Heart left ventricle (tissue), 16 donors: Measurements from ENCODE around the gene NEK8. TPM values are rescaled to one million over a fixed set of nuclear protein-coding genes. Genes with fewer than 3 reads are reported as not detected.

Source experiments
- ATAC-seq, 4 donors: fragments of 200-7000 bp; cut with Tn5 transposase; one replicate each; pipeline ENCODE4 v1.9.1; 2020 to 2022; ENCODE audit warnings: moderate library complexity in 4 of 4, mild to moderate bottlenecking in 3 of 4, moderate number of reproducible peaks in 1 of 4
- DNase-seq, 5 donors: peaks; one replicate each; pipeline ENCODE4 v3.0.0-alpha.2; 2020
- H3K27ac ChIP-seq, 12 donors: fragments of 200-600 bp; sonication (generic) in 4 of 12; one replicate each; pipeline versions ENCODE4 v1.5.0 to v1.8.0; 2016 to 2022; ENCODE audit warnings: mild to moderate bottlenecking in 2 of 12
- H3K27me3 ChIP-seq, 9 donors: fragments of 200-600 bp; sonication (generic) in 2 of 9; one replicate each; pipeline versions ENCODE4 v1.5.1 to v1.8.0; 2016 to 2022; ENCODE audit warnings: mild to moderate bottlenecking in 3 of 9
- H3K36me3 ChIP-seq, 9 donors: fragments of 200-600 bp; sonication (generic) in 2 of 9; one replicate each; pipeline versions ENCODE4 v1.5.0 to v1.8.0; 2018 to 2022; ENCODE audit warnings: mild to moderate bottlenecking in 2 of 9
- H3K4me1 ChIP-seq, 12 donors: fragments of 200-600 bp; sonication (generic) in 4 of 12; one replicate each; pipeline versions ENCODE4 v1.5.0 to v1.8.0; 2016 to 2022; ENCODE audit warnings: mild to moderate bottlenecking in 3 of 12
- H3K4me3 ChIP-seq, 12 donors: fragments of 200-600 bp; sonication (generic) in 4 of 12; one replicate each; pipeline versions ENCODE4 v1.5.0 to v1.8.0; 2017 to 2022; ENCODE audit warnings: mild to moderate bottlenecking in 9 of 12, moderate library complexity in 4 of 12
- H3K9me3 ChIP-seq, 12 donors: fragments of 200-600 bp; sonication (generic) in 4 of 12; one replicate each; pipeline versions ENCODE4 v1.5.0 to v1.8.0; 2016 to 2022; ENCODE audit warnings: mild to moderate bottlenecking in 1 of 12
- CTCF ChIP-seq, 12 donors: fragments of 200-600 bp; sonication (generic) in 4 of 12; IDR thresholded peaks; one replicate each; pipeline versions ENCODE4 v1.5.0 to v1.8.0; 2018 to 2022; ENCODE audit warnings: antibody characterized with exemption in 12 of 12, mild to moderate bottlenecking in 5 of 12
- POLR2A ChIP-seq, 2 donors: fragments of 450-650 bp; IDR thresholded peaks; one replicate each; pipeline ENCODE4 v1.6.1; 2017; ENCODE audit warnings: antibody characterized with exemption in 2 of 2, mild to moderate bottlenecking in 2 of 2, moderate library complexity in 2 of 2
- WGBS, 4 donors: extraction: QIAGEN DNeasy Blood & Tissue Kit in 2 of 4; methylation state at CpG; one replicate each; pipeline versions ENCODE4 v1.1.5 to v1.1.7; 2013 to 2018; 5-methylcytosine and 5-hydroxymethylcytosine counted together
- intact Hi-C, 10 donors: fragments of 100-400 bp; cut with DNase I; formaldehyde crosslinking; loops; one replicate each; pipeline versions ENCODE4 v1.11.1 to v1.14.2; 2022
- polyA plus RNA-seq, 2 donors: library from polyadenylated mRNA; stranded (reverse); fragments of 200-250 nt; gene quantifications; one replicate each; pipeline ENCODE4 v1.2.3, GENCODE V29; 2013
- total RNA-seq, 9 donors: library from RNA; depleted of rRNA in 2 of 9; stranded (reverse); fragments of >200 nt in 2 of 9; fragmentation: NEBNext Ultra II Directional in 3 of 9; extraction: Animal tissue kit (Norgen Biotek cat#: 25700) in 3 of 9; gene quantifications; one replicate each; pipeline versions ENCODE4 v1.1.0 to v1.2.4, GENCODE V29; 2016 to 2023
- donor health status: ischemic (EF 13 %, LVEDD 7.1; RV severe dilation, severe dysfunction).
- donor health status: healthy with polysubstance abuse.
- donor health status: DM: no; HTN: yes; CAD: no.
- donor health status: DM: no; HTN: no; CAD: no.
- donor health status: ischemic (EF 25% LVEDD 6.9; RV normal size, moderate dysfunction).
- donor health status: ischemic (EF 25% LVEDD 5.7; RV mildly dilated, moderate dysfunction).
- donor health status: healthy.
- donor health status: DM: yes; HTN: yes; CAD: no.
- donor health status: ischemic (EF 35%, LVEDD 5.7; RV mildly dilated, moderate dysfunction).
- donor health status: nonischemic (EF 11% LVEDD 7.7; RV severe dilation, severe dysfunction).
- donor health status: DM: yes; HTN: yes; CAD: no.
- donor health status: PGD.
- donor health status: ischemic (EF 29% LVEDD 5.4; RV normal size, mild dysfunction).
- donor health status: nonischemic (EF 23%, LVEDD 6.1; RV moderate dilation, normal function).

The NEK8 gene
- total and polyA plus RNA-seq, 11 donors: 0.28 to 2.8 (median 1.1) TPM

GRCh38 chr17:28716740-28717577, 11.6 kb upstream of the NEK8 start:
- peak overlapping the region; percentile 66 to 96 (median 90) for H3K27ac ChIP-seq
- peaks cover 0 to 33% (median 24%) of the 10 kb centered on the region in 9 donors for H3K36me3 ChIP-seq
- H3K9me3 ChIP-seq: no peaks in the 10 kb centered on the region
- peaks cover 0 to 59% (median 41%) of the 10 kb centered on the region in 12 donors for H3K4me1 ChIP-seq
- TF ChIP-seq CTCF (IDR thresholded peaks at IDR 0.05): no peak
- TF ChIP-seq POLR2A (IDR thresholded peaks at IDR 0.05): no peak
- 9 to 22% (median 13%) methylated on average over 27 to 63 of the region's 63 CpGs for WGBS, 4 donors
- peak overlapping the region; percentile 41 to 92 (median 72) for H3K4me3 ChIP-seq
- intact Hi-C loops: loop anchor here in 2 of 10 donors (5.0 to 10.0 kb wide), 2 partner anchors 52 to 70 kb away; partner anchors contain the start of genes BLTP2 (in 1 of the 2), SDF2 (in 1 of the 2) and SUPT6H (in 1 of the 2)
- H3K27me3 ChIP-seq: peaks cover 0 to 18% (median 0%) of the 10 kb centered on the region in 9 donors
- ATAC-seq (no peak), DNase-seq (peak in 4 of 5 donors; percentile 36 to 74 (median 49))

GRCh38 chr17:28717578-28718332, 10.8 kb upstream of the NEK8 start, which contains the start of gene RAB34:
TSS of gene RAB34 (minus strand) at chr17:28717868. CDS start at chr17:28717266, 602 bp downstream.
- ATAC-seq (peak in 3 of 4 donors; percentile 18 to 28 (median 23)), DNase-seq (peak; percentile 76 to 84 (median 80))
- Histone ChIP-seq H3K4me3 (peak within 1 kb of the TSS; percentile 41 to 92 (median 74)), H3K36me3 (peaks cover 0 to 41% (median 32%) of the 10 kb centered on the region in 9 donors), H3K27me3 (peaks cover 0 to 18% (median 0%) of the 10 kb centered on the region in 9 donors), H3K9me3 (no peaks in the 10 kb centered on the region), H3K27ac (peak within 1 kb of the TSS; percentile 66 to 96 (median 90)), H3K4me1 (peaks cover 0 to 61% (median 41%) of the 10 kb centered on the region in 12 donors)
- 8 to 36% (median 13%) methylated on average over 11 to 60 of the region's 60 CpGs for WGBS, 4 donors
- intact Hi-C loops: loop anchor here in 3 of 10 donors (2.0 to 10.0 kb wide), 3 partner anchors 53 to 73 kb away; partner anchors contain the start of genes BLTP2 (in 2 of the 3), SDF2 (in 1 of the 3) and SUPT6H (in 1 of the 3)
- TF ChIP-seq CTCF (IDR thresholded peaks at IDR 0.05) (peak in 7 of 12 donors; percentile 16 to 49 (median 28)), POLR2A (IDR thresholded peaks at IDR 0.05) (peak in 1 of 2 donors; percentile 29)

- Histone ChIP-seq H3K27me3 (peaks cover 0 to 18% (median 0%) of the 10 kb centered on the region in 9 donors), H3K27ac (peak overlapping the region; percentile 66 to 96 (median 90)), H3K4me3 (peak overlapping the region in 11 of 12 donors; percentile 59 to 92 (median 78)), H3K36me3 (peaks cover 0 to 48% (median 40%) of the 10 kb centered on the region in 9 donors), H3K9me3 (no peaks in the 10 kb centered on the region), H3K4me1 (peaks cover 0 to 65% (median 41%) of the 10 kb centered on the region in 12 donors)
- no peak for TF ChIP-seq CTCF (IDR thresholded peaks at IDR 0.05)
- no peak for TF ChIP-seq POLR2A (IDR thresholded peaks at IDR 0.05)
- intact Hi-C loops: loop anchor here in 3 of 10 donors (2.0 to 10.0 kb wide), 3 partner anchors 54 to 74 kb away; partner anchors contain the start of genes BLTP2 (in 2 of the 3), SDF2 (in 1 of the 3) and SUPT6H (in 1 of the 3)
- 49 to 57% (median 54%) methylated on average over 18 of the region's 18 CpGs for WGBS, 4 donors
- DNase-seq (no peak), ATAC-seq (no peak)
These were observed 10.1 kb upstream of the NEK8 start for GRCh38 chr17:28718333-28719020.
